Heart left ventricle (tissue), 13 donors: ENCODE results near the gene ANKRD13B.

ENCODE experiments used
- CTCF ChIP-seq, 12 donors: fragments of 200-600 bp; sonication (generic) in 4 of 12; IDR thresholded peaks; one replicate each; pipeline versions ENCODE4 v1.5.0 to v1.8.0; 2018 to 2022; ENCODE audit warnings: antibody characterized with exemption in 12 of 12, mild to moderate bottlenecking in 5 of 12
- POLR2A ChIP-seq, 2 donors: fragments of 450-650 bp; IDR thresholded peaks; one replicate each; pipeline ENCODE4 v1.6.1; 2017; ENCODE audit warnings: antibody characterized with exemption in 2 of 2, mild to moderate bottlenecking in 2 of 2, moderate library complexity in 2 of 2
- donor health status: ischemic (EF 13 %, LVEDD 7.1; RV severe dilation, severe dysfunction).
- donor health status: DM: no; HTN: yes; CAD: no.
- donor health status: DM: no; HTN: no; CAD: no.
- donor health status: ischemic (EF 25% LVEDD 6.9; RV normal size, moderate dysfunction).
- donor health status: ischemic (EF 25% LVEDD 5.7; RV mildly dilated, moderate dysfunction).
- donor health status: ischemic (EF 35%, LVEDD 5.7; RV mildly dilated, moderate dysfunction).
- donor health status: nonischemic (EF 11% LVEDD 7.7; RV severe dilation, severe dysfunction).
- donor health status: DM: yes; HTN: yes; CAD: no.
- donor health status: PGD.
- donor health status: ischemic (EF 29% LVEDD 5.4; RV normal size, mild dysfunction).
- donor health status: nonischemic (EF 23%, LVEDD 6.1; RV moderate dilation, normal function).

DNA sequence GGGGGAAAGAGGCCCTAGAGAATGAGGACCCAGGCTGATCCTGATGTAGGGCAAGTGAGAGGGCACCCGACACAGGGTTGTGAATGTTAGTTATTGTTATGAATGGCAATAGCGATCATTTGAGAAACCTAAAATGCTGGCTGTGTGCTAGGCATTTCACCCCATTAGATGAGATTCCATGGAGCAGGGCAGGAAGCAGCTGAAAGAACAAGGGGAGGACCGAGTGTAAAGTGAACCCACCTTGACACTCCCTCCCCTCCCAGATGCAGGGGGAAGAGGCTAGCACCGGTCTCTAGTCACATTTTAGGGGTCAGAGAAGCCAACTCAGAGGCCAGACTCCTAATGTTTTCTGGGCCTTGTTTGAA, 30.3 kb downstream of the ANKRD13B start:
- TF ChIP-seq CTCF (IDR thresholded peaks at IDR 0.05) (no peak), POLR2A (IDR thresholded peaks at IDR 0.05) (no peak)
